ENCODE results near the gene FAM171A2. TPM values are rescaled to one million over a fixed set of nuclear protein-coding genes. Genes with fewer than 3 reads are reported as not detected.
"Not testable (repeated sequence)": the region's sequence is repeated elsewhere in the genome, so short reads cannot be mapped to it uniquely, and the experiment has no call there.

FAM171A2 gene
- total and polyA plus RNA-seq, 8 donors = 0.30 to 5.4 (median 0.31) TPM; not detected in 3

GRCh38 chr17:44345454-44346026, 18.1 kb downstream of the FAM171A2 start:
- no peaks in the 10 kb centered on the region for H3K27me3 ChIP-seq
- intact Hi-C loops (cut with DNase I; ENCODE audit: low total_unique reads) = no loop called here
- peaks cover 11 to 23% (median 22%) of the 10 kb centered on the region in 4 donors for H3K36me3 ChIP-seq
- H3K9me3 ChIP-seq = no peaks in the 10 kb centered on the region
- peaks cover 11 to 55% (median 23%) of the 10 kb centered on the region in 4 donors for H3K4me1 ChIP-seq
- peak; percentile 44 to 85 for DNase-seq
- H3K27ac ChIP-seq = peak overlapping the region; percentile 83 to 91 (median 87)
- 1 to 3% (median 1%) methylated on average over 20 to 21 of the region's 21 CpGs for WGBS, 5 donors
- H3K4me3 ChIP-seq = peak overlapping the region; percentile 62 to 89 (median 76)
- no peak for TF ChIP-seq POLR2A (IDR thresholded peaks at IDR 0.05)
- no peak for TF ChIP-seq EP300 (IDR thresholded peaks at IDR 0.05)
- TF ChIP-seq CTCF (IDR thresholded peaks at IDR 0.05) = peak in 3 of 7 experiments; percentile 3 to 37 (median 17)
- TF ChIP-seq POLR2AphosphoS5 (IDR thresholded peaks at IDR 0.05) = peak in 1 of 3 donors; percentile 6

GRCh38 chr17:44344939-44345453, 18.7 kb downstream of the FAM171A2 start, which contains the start of gene GRN:
Gene GRN, plus strand, starts transcription at chr17:44345302. Its CDS starts 3,863 bp downstream, at chr17:44349165.
- TF ChIP-seq POLR2A (IDR thresholded peaks at IDR 0.05) = peak in 2 of 4 donors; percentile 58 to 67
- peak; percentile 87 to 92 (median 91) for TF ChIP-seq POLR2AphosphoS5 (IDR thresholded peaks at IDR 0.05)
- TF ChIP-seq EP300 (IDR thresholded peaks at IDR 0.05) = no peak
- TF ChIP-seq CTCF (IDR thresholded peaks at IDR 0.05) = peak in 1 of 7 experiments; percentile 10
- peak within 1 kb of the TSS; percentile 83 to 91 (median 87) for H3K27ac ChIP-seq

GRCh38 chr17:44343510-44344209, 20.0 kb downstream of the FAM171A2 start:
- Histone ChIP-seq H3K27ac (no peak overlapping the region), H3K9me3 (no peaks in the 10 kb centered on the region), H3K36me3 (peaks cover 0 to 5% (median 3%) of the 10 kb centered on the region in 4 donors), H3K27me3 (peaks cover 0 to under 1% (median 0%) of the 10 kb centered on the region in 3 donors), H3K4me1 (peaks cover 11 to 47% (median 23%) of the 10 kb centered on the region in 4 donors), H3K4me3 (no peak overlapping the region)
- TF ChIP-seq EP300 (IDR thresholded peaks at IDR 0.05) = no peak
- TF ChIP-seq CTCF (IDR thresholded peaks at IDR 0.05) = no peak
- no peak for TF ChIP-seq POLR2AphosphoS5 (IDR thresholded peaks at IDR 0.05)
- no peak for TF ChIP-seq POLR2A (IDR thresholded peaks at IDR 0.05)
- intact Hi-C loops (cut with DNase I; ENCODE audit: low total_unique reads) = no loop called here
- 67 to 77% (median 72%) methylated on average over 11 of the region's 11 CpGs for WGBS, 5 donors
- DNase-seq = no peak

More at GRCh38 chr17:44344939-44345453, 18.7 kb downstream of the FAM171A2 start, which contains the start of gene GRN:
- peak within 1 kb of the TSS; percentile 62 to 89 (median 76) for H3K4me3 ChIP-seq
- intact Hi-C loops (cut with DNase I; ENCODE audit: low total_unique reads) = no loop called here
- H3K27me3 ChIP-seq = no peaks in the 10 kb centered on the region
- peaks cover 8 to 18% (median 17%) of the 10 kb centered on the region in 4 donors for H3K36me3 ChIP-seq
- peaks cover 11 to 55% (median 23%) of the 10 kb centered on the region in 4 donors for H3K4me1 ChIP-seq
- H3K9me3 ChIP-seq = no peaks in the 10 kb centered on the region
- DNase-seq = peak; percentile 96 to 99
- WGBS, 5 donors = 0 to 1% (median 0%) methylated on average over 23 to 26 of the region's 26 CpGs

- WGBS, 5 donors = 51 to 59% (median 54%) methylated on average over 5 of the region's 5 CpGs
- H3K27ac ChIP-seq; H3K4me3 ChIP-seq; DNase-seq; intact Hi-C loops (cut with DNase I; ENCODE audit: low total_unique reads); H3K36me3 ChIP-seq; H3K9me3 ChIP-seq: not testable (repeated sequence)
- Histone ChIP-seq H3K4me1 (peaks cover 4 to 20% (median 9%) of the 10 kb centered on the region in 4 donors), H3K27me3 (peaks cover 0 to 23% (median 0%) of the 10 kb centered on the region in 3 donors)
Measured at GRCh38 chr17:44340553-44340952, 23.1 kb downstream of the FAM171A2 start.

Data from stomach (tissue), 9 donors.